ENCODE data around the gene TRAPPC11. TPM values are rescaled to one million over a fixed set of nuclear protein-coding genes. Genes with fewer than 3 reads are reported as not detected.

Gene TRAPPC11
- total and polyA plus RNA-seq, 2 of the 13 experiments (the other 11 are each of a cell fraction or from before 2014, with no cell fraction given): 18.0 to 23.2 TPM

GRCh38 chr4:183721207-183722081 is 62.4 kb downstream of the TRAPPC11 start (continued):
- TF ChIP-seq HMGXB3 (CRISPR knock-in tag; IDR thresholded peaks at IDR 0.05; ENCODE audit: borderline replicate concordance) (peak; percentile 21; the same call in 1 of the 2 replicates), TP53 (CRISPR knock-in tag; conservative IDR thresholded peaks at IDR 0.05) (no peak), TGIF2 (CRISPR knock-in tag; IDR thresholded peaks at IDR 0.05) (no peak), ZNF776 (CRISPR knock-in tag; IDR thresholded peaks at IDR 0.05) (no peak), ZBED4 (CRISPR knock-in tag; IDR thresholded peaks at IDR 0.05; ENCODE audit: borderline replicate concordance) (no peak), KLF12 (CRISPR knock-in tag; IDR thresholded peaks at IDR 0.05; ENCODE audit: borderline replicate concordance) (0 out of 2 replicates have a peak, but pooled peaks have one; percentile 32), NR2C2 (CRISPR knock-in tag; IDR thresholded peaks at IDR 0.05; ENCODE audit: borderline replicate concordance) (0 out of 2 replicates have a peak, but pooled peaks have one; percentile 55), MAFG (CRISPR knock-in tag; IDR thresholded peaks at IDR 0.05) (no peak), SETDB1 (CRISPR knock-in tag; IDR thresholded peaks at IDR 0.05; ENCODE audit: borderline replicate concordance) (no peak), PHF5A (CRISPR knock-in tag; IDR thresholded peaks at IDR 0.05; ENCODE audit: low read depth, unreplicated experiment) (peak; percentile 41), ZNF713 (CRISPR knock-in tag; IDR thresholded peaks at IDR 0.05) (no peak), ZNF142 (CRISPR knock-in tag; IDR thresholded peaks at IDR 0.05) (peak; percentile 32; the same call in 1 of the 2 replicates), MXD3 (CRISPR knock-in tag; IDR thresholded peaks at IDR 0.05) (no peak)
